H1 (cell line): Measurements from ENCODE around the gene ARHGEF16. TPM values are rescaled to one million over a fixed set of nuclear protein-coding genes. Genes with fewer than 3 reads are reported as not detected.

Experiments
- E2F6 ChIP-seq: IDR thresholded peaks from 2 replicates; pipeline ENCODE4 v1.6.1; 2012; ENCODE audit warnings: inconsistent platforms
- HDAC2 ChIP-seq, 2 experiments: fragments of 300-600 bp in 1 of 2; sonication (generic) in 1 of 2; IDR thresholded peaks; 2 replicates each; pipeline ENCODE4 v1.6.1; 2011 to 2012; ENCODE audit warnings: low read depth in 2 of 2, low read length in 2 of 2, mild to moderate bottlenecking in 2 of 2, moderate library complexity in 2 of 2, borderline replicate concordance in 1 of 2, inconsistent platforms in 1 of 2
- MAFK ChIP-seq: IDR thresholded peaks from 2 replicates; pipeline ENCODE4 v1.6.1; 2012; ENCODE audit warnings: low read depth, mild to moderate bottlenecking, improper control_type of control experiment, low read length
- RAD21 ChIP-seq, 2 experiments: IDR thresholded peaks in 1 of 2; conservative IDR thresholded peaks in 1 of 2; 2 replicates each; pipeline ENCODE4 v1.6.1; 2011; ENCODE audit warnings: low read depth in 2 of 2, low read length in 2 of 2, improper control_type of control experiment in 1 of 2, inconsistent platforms in 1 of 2, mild to moderate bottlenecking in 1 of 2, moderate library complexity in 1 of 2
- RFX5 ChIP-seq: IDR thresholded peaks from 2 replicates; pipeline ENCODE4 v1.6.1; 2011; ENCODE audit warnings: low read depth, low read length, improper control_type of control experiment, borderline replicate concordance
- RXRA ChIP-seq: IDR thresholded peaks from 2 replicates; pipeline ENCODE4 v1.6.1; 2011; ENCODE audit warnings: low read depth, mild to moderate bottlenecking, low read length, moderate library complexity; ENCODE audit not compliant: insufficient read depth
- TCF12 ChIP-seq: IDR thresholded peaks from 2 replicates; pipeline ENCODE4 v1.6.1; 2011; ENCODE audit warnings: low read depth, mild to moderate bottlenecking, low read length
- USF2 ChIP-seq: IDR thresholded peaks from 2 replicates; pipeline ENCODE4 v1.6.1; 2011; ENCODE audit warnings: low read length, improper control_type of control experiment
- polyA plus RNA-seq, 7 experiments: library from polyadenylated mRNA; depleted of rRNA in 3 of 7; stranded (reverse) in 5 of 7; unstranded in 2 of 7; fragments of >200 nt in 5 of 7; fragments of 200-250 nt in 2 of 7; gene quantifications; 1 replicate in 5 of 7; 2 replicates in 1 of 7; 4 replicates in 1 of 7; pipeline versions ENCODE4 v1.2.1 to v1.2.3, GENCODE V29; 2011 to 2013; ENCODE audit warnings: missing spikeins in 2 of 7, mixed read lengths in 2 of 7
- total RNA-seq: library from RNA; stranded (reverse); fragmentation: NEBNext Ultra II Directional; extraction: Animal tissue kit (Norgen Biotek cat#: 25700); gene quantifications from 2 replicates; pipeline ENCODE4 v1.2.1, GENCODE V29; 2021

The ARHGEF16 gene
- total and polyA plus RNA-seq, 2 of the 8 experiments (the other 6 are each of a cell fraction or from before 2014, with no cell fraction given): 18.3 to 20.7 TPM

GRCh38 chr1:3420218-3420951 is 34.1 kb upstream of the ARHGEF16 start (continued):
- no peak for TF ChIP-seq USF2
- no peak for TF ChIP-seq RAD21 (IDR thresholded peaks at IDR 0.05 in 1 of 2, conservative IDR thresholded peaks at IDR 0.05 in 1 of 2; ENCODE audit: low read depth in 2 of 2, low read length in 2 of 2)
- no peak for TF ChIP-seq RFX5
- no peak for TF ChIP-seq HDAC2 (IDR thresholded peaks at IDR 0.05; ENCODE audit: borderline replicate concordance in 1 of 2, low read depth in 2 of 2, low read length in 2 of 2)
- no peak for TF ChIP-seq E2F6
- TF ChIP-seq MAFK: no peak
- no peak for TF ChIP-seq TCF12
- no peak for TF ChIP-seq RXRA
